ENCODE results near the gene SELENOT. TPM values are rescaled to one million over a fixed set of nuclear protein-coding genes. Genes with fewer than 3 reads are reported as not detected.

The SELENOT gene
- total and polyA plus RNA-seq, 2 donors from 2014 or later, result 116 to 120 TPM

GRCh38 chr3:150556792-150557191, 46.3 kb upstream of the SELENOT start:
- peaks cover 3 to 24% (median 5%) of the 10 kb centered on the region in 3 donors for H3K36me3 ChIP-seq (ENCODE audit: control insufficient read depth in 2 of 3, insufficient read depth in 3 of 3, low read length in 3 of 3)
- FAIRE-seq, result no peak

DNA sequence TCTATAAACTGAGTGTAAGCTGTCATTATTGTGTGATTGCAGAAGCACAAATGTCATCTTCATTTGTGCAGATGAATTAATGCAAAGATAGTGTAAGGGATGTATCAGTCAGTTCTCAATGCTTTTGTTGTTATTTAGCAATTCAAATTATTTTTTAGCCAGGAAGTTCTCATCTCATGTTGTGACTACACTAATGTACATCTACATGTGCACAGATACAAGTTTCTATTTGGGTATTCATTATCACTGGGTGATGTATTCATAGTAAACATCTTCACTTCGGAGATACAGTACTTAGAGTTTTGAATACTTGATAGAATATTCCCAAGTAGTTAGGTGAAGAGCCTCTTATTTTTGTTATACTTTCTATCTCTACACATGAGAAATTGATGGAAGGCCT, 45.4 kb upstream of the SELENOT start:
- Histone ChIP-seq H3K27me3 (ENCODE audit: control insufficient read depth, insufficient read depth, low read length) (no peaks in the 10 kb centered on the region), H3K9me3 (ENCODE audit: control insufficient read depth in 2 of 3, insufficient read depth in 1 of 3, low read length in 3 of 3) (no peaks in the 10 kb centered on the region), H3K36me3 (ENCODE audit: control insufficient read depth in 2 of 3, insufficient read depth in 3 of 3, low read length in 3 of 3) (peaks cover 3 to 24% (median 5%) of the 10 kb centered on the region in 3 donors), H3K4me1 (ENCODE audit: control insufficient read depth in 2 of 3, insufficient read depth in 2 of 3, low read depth in 1 of 3, low read length in 3 of 3) (no peaks in the 10 kb centered on the region), H3K27ac (ENCODE audit: low read depth in 2 of 2, low read length in 2 of 2) (no peak overlapping the region), H3K9ac (ENCODE audit: low read length in 3 of 3) (no peak overlapping the region), H3K4me3 (ENCODE audit: low read length in 3 of 3) (no peak overlapping the region)
- FAIRE-seq (no peak), DNase-seq (no peak)
- TF ChIP-seq, protein P1, sequence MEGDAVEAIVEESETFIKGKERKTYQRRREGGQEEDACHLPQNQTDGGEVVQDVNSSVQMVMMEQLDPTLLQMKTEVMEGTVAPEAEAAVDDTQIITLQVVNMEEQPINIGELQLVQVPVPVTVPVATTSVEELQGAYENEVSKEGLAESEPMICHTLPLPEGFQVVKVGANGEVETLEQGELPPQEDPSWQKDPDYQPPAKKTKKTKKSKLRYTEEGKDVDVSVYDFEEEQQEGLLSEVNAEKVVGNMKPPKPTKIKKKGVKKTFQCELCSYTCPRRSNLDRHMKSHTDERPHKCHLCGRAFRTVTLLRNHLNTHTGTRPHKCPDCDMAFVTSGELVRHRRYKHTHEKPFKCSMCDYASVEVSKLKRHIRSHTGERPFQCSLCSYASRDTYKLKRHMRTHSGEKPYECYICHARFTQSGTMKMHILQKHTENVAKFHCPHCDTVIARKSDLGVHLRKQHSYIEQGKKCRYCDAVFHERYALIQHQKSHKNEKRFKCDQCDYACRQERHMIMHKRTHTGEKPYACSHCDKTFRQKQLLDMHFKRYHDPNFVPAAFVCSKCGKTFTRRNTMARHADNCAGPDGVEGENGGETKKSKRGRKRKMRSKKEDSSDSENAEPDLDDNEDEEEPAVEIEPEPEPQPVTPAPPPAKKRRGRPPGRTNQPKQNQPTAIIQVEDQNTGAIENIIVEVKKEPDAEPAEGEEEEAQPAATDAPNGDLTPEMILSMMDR (IDR thresholded peaks at IDR 0.05; ENCODE audit: borderline replicate concordance, extremely low read depth, insufficient read depth), result no peak
- intact Hi-C loops (cut with DNase I), result no loop called here

More at GRCh38 chr3:150556792-150557191, 46.3 kb upstream of the SELENOT start:
- DNase-seq, result no peak
- no peak overlapping the region for H3K9ac ChIP-seq (ENCODE audit: low read length in 3 of 3)
- no peaks in the 10 kb centered on the region for H3K9me3 ChIP-seq (ENCODE audit: control insufficient read depth in 2 of 3, insufficient read depth in 1 of 3, low read length in 3 of 3)
- no peak overlapping the region for H3K4me3 ChIP-seq (ENCODE audit: low read length in 3 of 3)
- H3K27me3 ChIP-seq (ENCODE audit: control insufficient read depth, insufficient read depth, low read length), result no peaks in the 10 kb centered on the region
- intact Hi-C loops (cut with DNase I), result no loop called here
- TF ChIP-seq, protein P1 (IDR thresholded peaks at IDR 0.05; ENCODE audit: borderline replicate concordance, extremely low read depth, insufficient read depth), result no peak
- H3K4me1 ChIP-seq (ENCODE audit: control insufficient read depth in 2 of 3, insufficient read depth in 2 of 3, low read depth in 1 of 3, low read length in 3 of 3), result no peaks in the 10 kb centered on the region
- no peak overlapping the region for H3K27ac ChIP-seq (ENCODE audit: low read depth in 2 of 2, low read length in 2 of 2)

DNA sequence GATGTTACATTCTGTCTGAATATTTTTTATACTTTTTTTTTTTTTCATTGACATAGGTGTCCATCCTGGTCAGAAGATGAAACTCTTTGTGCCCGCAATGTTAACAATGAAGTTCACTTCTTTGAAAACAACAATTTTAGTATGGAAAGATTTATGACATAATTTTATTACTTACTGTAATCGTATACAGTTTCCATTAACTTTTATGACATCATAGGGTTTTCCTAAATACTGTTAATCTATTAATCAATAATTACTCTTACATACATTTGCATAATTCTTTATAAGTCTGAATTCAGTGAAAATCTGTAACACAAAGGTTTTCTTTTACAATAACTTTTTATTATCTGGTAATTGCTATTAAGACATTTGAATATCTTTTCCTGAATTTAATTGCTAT, 38.9 kb upstream of the SELENOT start:
- H3K36me3 ChIP-seq (ENCODE audit: control insufficient read depth in 2 of 3, insufficient read depth in 3 of 3, low read length in 3 of 3), result peaks cover 10 to 14% (median 11%) of the 10 kb centered on the region in 3 donors
- H3K4me3 ChIP-seq (ENCODE audit: low read length in 3 of 3), result no peak overlapping the region
- intact Hi-C loops (cut with DNase I), result no loop called here
- DNase-seq, result no peak
- no peaks in the 10 kb centered on the region for H3K9me3 ChIP-seq (ENCODE audit: control insufficient read depth in 2 of 3, insufficient read depth in 1 of 3, low read length in 3 of 3)
- FAIRE-seq, result no peak
- H3K9ac ChIP-seq (ENCODE audit: low read length in 3 of 3), result no peak overlapping the region
- H3K27me3 ChIP-seq (ENCODE audit: control insufficient read depth, insufficient read depth, low read length), result no peaks in the 10 kb centered on the region
- TF ChIP-seq, protein P1 (IDR thresholded peaks at IDR 0.05; ENCODE audit: borderline replicate concordance, extremely low read depth, insufficient read depth), result no peak
- H3K4me1 ChIP-seq (ENCODE audit: control insufficient read depth in 2 of 3, insufficient read depth in 2 of 3, low read depth in 1 of 3, low read length in 3 of 3), result no peaks in the 10 kb centered on the region
- H3K27ac ChIP-seq (ENCODE audit: low read depth in 2 of 2, low read length in 2 of 2), result no peak overlapping the region

- no peak for DNase-seq
- no peaks in the 10 kb centered on the region for H3K4me1 ChIP-seq (ENCODE audit: control insufficient read depth in 2 of 3, insufficient read depth in 2 of 3, low read depth in 1 of 3, low read length in 3 of 3)
- H3K27me3 ChIP-seq (ENCODE audit: control insufficient read depth, insufficient read depth, low read length), result no peaks in the 10 kb centered on the region
- no peak overlapping the region for H3K4me3 ChIP-seq (ENCODE audit: low read length in 3 of 3)
- intact Hi-C loops (cut with DNase I), result no loop called here
- no peak overlapping the region for H3K27ac ChIP-seq (ENCODE audit: low read depth in 2 of 2, low read length in 2 of 2)
- TF ChIP-seq, protein P1 (IDR thresholded peaks at IDR 0.05; ENCODE audit: borderline replicate concordance, extremely low read depth, insufficient read depth), result no peak
- peaks cover 10 to 19% (median 11%) of the 10 kb centered on the region in 3 donors for H3K36me3 ChIP-seq (ENCODE audit: control insufficient read depth in 2 of 3, insufficient read depth in 3 of 3, low read length in 3 of 3)
- H3K9me3 ChIP-seq (ENCODE audit: control insufficient read depth in 2 of 3, insufficient read depth in 1 of 3, low read length in 3 of 3), result no peaks in the 10 kb centered on the region
- FAIRE-seq, result no peak
- no peak overlapping the region for H3K9ac ChIP-seq (ENCODE audit: low read length in 3 of 3)
Observed at GRCh38 chr3:150567328-150567727, 35.8 kb upstream of the SELENOT start.

Data from kidney (tissue), 14 donors.